Endothelial cell (in vitro differentiated cells): ENCODE measurements around the gene CHST8. TPM values are rescaled to one million over a fixed set of nuclear protein-coding genes. Genes with fewer than 3 reads are reported as not detected.

Source experiments
- DNase-seq: peaks from one replicate; pipeline ENCODE4 v3.0.0; 2021; ENCODE audit warnings: low spot score
- H3K27ac Mint-ChIP-seq: one replicate; pipeline ENCODE4 v1.8.0; 2021; ENCODE audit warnings: mixed read lengths, inconsistent platforms; ENCODE audit not compliant: unreplicated experiment
- H3K27me3 Mint-ChIP-seq: one replicate; pipeline ENCODE4 v1.8.0; 2021; ENCODE audit warnings: mild to moderate bottlenecking, moderate library complexity, mixed read lengths, inconsistent platforms; ENCODE audit not compliant: unreplicated experiment
- H3K36me3 Mint-ChIP-seq: one replicate; pipeline ENCODE4 v1.8.0; 2021; ENCODE audit warnings: mild to moderate bottlenecking, low read depth, mixed read lengths, inconsistent platforms; ENCODE audit not compliant: unreplicated experiment
- H3K4me1 Mint-ChIP-seq: one replicate; pipeline ENCODE4 v1.8.0; 2021; ENCODE audit warnings: mild to moderate bottlenecking, mixed read lengths, inconsistent platforms; ENCODE audit not compliant: unreplicated experiment
- H3K4me3 Mint-ChIP-seq: one replicate; pipeline ENCODE4 v1.8.0; 2021; ENCODE audit warnings: mild to moderate bottlenecking, mixed read lengths, inconsistent platforms; ENCODE audit not compliant: unreplicated experiment
- H3K9me3 Mint-ChIP-seq: one replicate; pipeline ENCODE4 v1.8.0; 2021; ENCODE audit warnings: mixed read lengths, inconsistent platforms; ENCODE audit not compliant: unreplicated experiment
- CTCF ChIP-seq: fragments of 200-600 bp; sonication (generic); IDR thresholded peaks from one replicate; pipeline ENCODE4 v1.5.0; 2021; ENCODE audit warnings: antibody characterized with exemption; ENCODE audit not compliant: unreplicated experiment
- total RNA-seq: library from RNA; stranded (reverse); fragmentation: NEBNext Ultra II Directional; extraction: Animal tissue kit (Norgen Biotek cat#: 25700); gene quantifications from one replicate; pipeline ENCODE4 v1.2.1, GENCODE V29; 2021; ENCODE audit not compliant: unreplicated experiment

Gene CHST8
- total RNA-seq, 1 donor from 2014 or later = 0.54 TPM

GRCh38 chr19:33749619-33750175, 127.9 kb downstream of the CHST8 start:
- Mint-ChIP-seq H3K36me3 (no peaks in the 10 kb centered on the region), H3K27ac (no peak overlapping the region), H3K27me3 (peaks cover 1% of the 10 kb centered on the region), H3K9me3 (no peaks in the 10 kb centered on the region), H3K4me1 (no peaks in the 10 kb centered on the region), H3K4me3 (no peak overlapping the region)
- no peak for TF ChIP-seq CTCF
- DNase-seq = no peak

GRCh38 chr19:33750587-33751435, 129.1 kb downstream of the CHST8 start:
- H3K4me1 Mint-ChIP-seq = no peaks in the 10 kb centered on the region
- TF ChIP-seq CTCF = no peak
- no peak overlapping the region for H3K27ac Mint-ChIP-seq
- no peaks in the 10 kb centered on the region for H3K9me3 Mint-ChIP-seq
- peaks cover 1% of the 10 kb centered on the region for H3K27me3 Mint-ChIP-seq
- no peak overlapping the region for H3K4me3 Mint-ChIP-seq
- DNase-seq = no peak
- no peaks in the 10 kb centered on the region for H3K36me3 Mint-ChIP-seq

GRCh38 chr19:33751436-33751770, 129.7 kb downstream of the CHST8 start:
- no peak for TF ChIP-seq CTCF

GRCh38 chr19:33752018-33752800, 130.5 kb downstream of the CHST8 start:
- H3K27me3 Mint-ChIP-seq = peaks cover 1% of the 10 kb centered on the region
- no peaks in the 10 kb centered on the region for H3K4me1 Mint-ChIP-seq
- no peak for TF ChIP-seq CTCF
- DNase-seq = no peak
- H3K36me3 Mint-ChIP-seq = no peaks in the 10 kb centered on the region
- no peak overlapping the region for H3K4me3 Mint-ChIP-seq
- H3K9me3 Mint-ChIP-seq = no peaks in the 10 kb centered on the region
- no peak overlapping the region for H3K27ac Mint-ChIP-seq

More at GRCh38 chr19:33751436-33751770, 129.7 kb downstream of the CHST8 start:
- DNase-seq = no peak
- no peaks in the 10 kb centered on the region for H3K36me3 Mint-ChIP-seq
- no peak overlapping the region for H3K4me3 Mint-ChIP-seq
- no peak overlapping the region for H3K27ac Mint-ChIP-seq
- peaks cover 1% of the 10 kb centered on the region for H3K27me3 Mint-ChIP-seq
- H3K9me3 Mint-ChIP-seq = no peaks in the 10 kb centered on the region
- no peaks in the 10 kb centered on the region for H3K4me1 Mint-ChIP-seq
